ENCODE measurements around the gene UVRAG. TPM values are rescaled to one million over a fixed set of nuclear protein-coding genes. Genes with fewer than 3 reads are reported as not detected.

UVRAG gene
- total and polyA plus RNA-seq, 2 of the 13 experiments (the other 11 are each of a cell fraction or from before 2014, with no cell fraction given) = 9.7 to 17.3 TPM

DNA sequence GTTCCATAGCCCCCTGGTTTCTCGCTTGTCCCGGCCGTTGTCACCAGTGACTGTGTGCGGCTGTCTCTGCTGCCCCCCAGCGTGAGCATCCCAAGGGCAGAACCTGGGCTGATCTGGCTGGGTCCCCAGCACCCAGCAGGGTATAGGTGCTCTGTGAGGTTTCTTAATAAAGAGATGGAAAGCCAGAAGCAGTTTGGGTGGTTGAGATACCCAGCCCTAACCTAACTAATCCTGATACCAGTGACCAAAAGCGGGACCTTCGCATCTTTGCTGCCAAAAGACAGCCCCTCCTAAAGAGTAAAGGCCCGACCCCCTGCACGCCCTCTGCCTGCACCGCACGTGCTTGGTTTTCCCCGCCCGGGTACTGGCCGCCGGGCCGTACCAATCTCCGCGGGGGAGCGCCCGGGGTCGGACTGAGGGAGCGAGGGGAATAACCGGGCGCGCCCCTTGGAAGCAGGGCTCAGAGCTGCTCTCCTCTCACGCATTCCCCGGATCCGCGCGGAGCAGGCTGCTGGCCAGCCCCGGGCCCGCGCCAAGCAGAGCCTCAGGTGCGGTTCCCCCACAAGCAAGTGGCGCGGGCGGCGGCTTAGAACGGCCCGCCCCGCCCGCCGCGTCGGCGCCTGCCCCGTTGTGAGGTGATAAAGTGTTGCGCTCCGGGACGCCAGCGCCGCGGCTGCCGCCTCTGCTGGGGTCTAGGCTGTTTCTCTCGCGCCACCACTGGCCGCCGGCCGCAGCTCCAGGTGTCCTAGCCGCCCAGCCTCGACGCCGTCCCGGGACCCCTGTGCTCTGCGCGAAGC lies 46.7 kb upstream of the UVRAG start, which contains the start of gene DGAT2 (continued):
- TF ChIP-seq ZNF800 (CRISPR knock-in tag; IDR thresholded peaks at IDR 0.05) (peak; percentile 75), THAP11 (CRISPR knock-in tag; IDR thresholded peaks at IDR 0.05) (peak; percentile 54; the same call in 1 of the 2 replicates), ZNF616 (CRISPR knock-in tag; IDR thresholded peaks at IDR 0.05; ENCODE audit: low read depth) (no peak; the same call in none of the 2 replicates), EEA1 (CRISPR knock-in tag; IDR thresholded peaks at IDR 0.05; ENCODE audit: borderline replicate concordance) (peak; percentile 51; the same call in 1 of the 2 replicates), ZNF670 (CRISPR knock-in tag; IDR thresholded peaks at IDR 0.05; ENCODE audit: borderline replicate concordance) (peak; percentile 62; the same call in 1 of the 2 replicates), SRSF9 (IDR thresholded peaks at IDR 0.05; ENCODE audit: borderline replicate concordance, insufficient read depth, low read depth, low read length, poor library complexity, severe bottlenecking) (no peak), ZNF407 (CRISPR knock-in tag; IDR thresholded peaks at IDR 0.05; ENCODE audit: not compliant biosample characterization) (no peak), ZNF496 (CRISPR knock-in tag; IDR thresholded peaks at IDR 0.05; ENCODE audit: insufficient replicate concordance) (no peak), ZBTB14 (CRISPR knock-in tag; IDR thresholded peaks at IDR 0.05) (0 out of 2 replicates have a peak, but pooled peaks have one; percentile 36), ZBTB38 (CRISPR knock-in tag; IDR thresholded peaks at IDR 0.05) (no peak)
- TF ChIP-seq, protein P1, sequence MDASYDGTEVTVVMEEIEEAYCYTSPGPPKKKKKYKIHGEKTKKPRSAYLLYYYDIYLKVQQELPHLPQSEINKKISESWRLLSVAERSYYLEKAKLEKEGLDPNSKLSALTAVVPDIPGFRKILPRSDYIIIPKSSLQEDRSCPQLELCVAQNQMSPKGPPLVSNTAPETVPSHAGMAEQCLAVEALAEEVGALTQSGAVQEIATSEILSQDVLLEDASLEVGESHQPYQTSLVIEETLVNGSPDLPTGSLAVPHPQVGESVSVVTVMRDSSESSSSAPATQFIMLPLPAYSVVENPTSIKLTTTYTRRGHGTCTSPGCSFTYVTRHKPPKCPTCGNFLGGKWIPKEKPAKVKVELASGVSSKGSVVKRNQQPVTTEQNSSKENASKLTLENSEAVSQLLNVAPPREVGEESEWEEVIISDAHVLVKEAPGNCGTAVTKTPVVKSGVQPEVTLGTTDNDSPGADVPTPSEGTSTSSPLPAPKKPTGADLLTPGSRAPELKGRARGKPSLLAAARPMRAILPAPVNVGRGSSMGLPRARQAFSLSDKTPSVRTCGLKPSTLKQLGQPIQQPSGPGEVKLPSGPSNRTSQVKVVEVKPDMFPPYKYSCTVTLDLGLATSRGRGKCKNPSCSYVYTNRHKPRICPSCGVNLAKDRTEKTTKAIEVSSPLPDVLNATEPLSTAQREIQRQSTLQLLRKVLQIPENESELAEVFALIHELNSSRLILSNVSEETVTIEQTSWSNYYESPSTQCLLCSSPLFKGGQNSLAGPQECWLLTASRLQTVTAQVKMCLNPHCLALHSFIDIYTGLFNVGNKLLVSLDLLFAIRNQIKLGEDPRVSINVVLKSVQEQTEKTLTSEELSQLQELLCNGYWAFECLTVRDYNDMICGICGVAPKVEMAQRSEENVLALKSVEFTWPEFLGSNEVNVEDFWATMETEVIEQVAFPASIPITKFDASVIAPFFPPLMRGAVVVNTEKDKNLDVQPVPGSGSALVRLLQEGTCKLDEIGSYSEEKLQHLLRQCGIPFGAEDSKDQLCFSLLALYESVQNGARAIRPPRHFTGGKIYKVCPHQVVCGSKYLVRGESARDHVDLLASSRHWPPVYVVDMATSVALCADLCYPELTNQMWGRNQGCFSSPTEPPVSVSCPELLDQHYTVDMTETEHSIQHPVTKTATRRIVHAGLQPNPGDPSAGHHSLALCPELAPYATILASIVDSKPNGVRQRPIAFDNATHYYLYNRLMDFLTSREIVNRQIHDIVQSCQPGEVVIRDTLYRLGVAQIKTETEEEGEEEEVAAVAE (CRISPR knock-in tag; IDR thresholded peaks at IDR 0.05; ENCODE audit: borderline replicate concordance) = peak; percentile 60; the same call in 1 of the 2 replicates

Measured in HepG2 (cell line).